VCaP (cell line): ENCODE results near the gene PSRC1.

Source experiments
- H3K27ac ChIP-seq: fragments of 450-650 bp; 2 replicates; pipeline ENCODE4 v1.5.1; 2017
- CTCF ChIP-seq: fragments of 450-650 bp; conservative IDR thresholded peaks from 2 replicates; pipeline ENCODE4 v1.5.1; 2017; ENCODE audit warnings: mild to moderate bottlenecking, moderate library complexity

The PSRC1 gene

GRCh38 chr1:109282497-109282951, 421 bp downstream of the PSRC1 start:
- peak overlapping the region; percentile 87 for H3K27ac ChIP-seq

GRCh38 chr1:109281680-109282496, 1.1 kb downstream of the PSRC1 start:
- peak overlapping the region; percentile 87 for H3K27ac ChIP-seq
- TF ChIP-seq CTCF: no peak

More at GRCh38 chr1:109282497-109282951, 421 bp downstream of the PSRC1 start:
- TF ChIP-seq CTCF: no peak

GRCh38 chr1:109280862-109281261, 2.1 kb downstream of the PSRC1 start:
- no peak overlapping the region for H3K27ac ChIP-seq
- no peak for TF ChIP-seq CTCF

- no peak overlapping the region for H3K27ac ChIP-seq
- no peak for TF ChIP-seq CTCF
These were observed 3.2 kb downstream of the PSRC1 start for GRCh38 chr1:109279615-109280278.

- peak; percentile 88 for TF ChIP-seq CTCF
- peak overlapping the region; percentile 54 for H3K27ac ChIP-seq
These were observed 5.3 kb downstream of the PSRC1 start for GRCh38 chr1:109277434-109278204.

- peak overlapping the region; percentile 55; the same call in 1 of the 2 replicates for H3K27ac ChIP-seq
- TF ChIP-seq CTCF: no peak
These were observed 7.1 kb downstream of the PSRC1 start for GRCh38 chr1:109275706-109276345.
